Endothelial cell of umbilical vein (primary cell): Measurements from ENCODE around the gene XXYLT1. TPM values are rescaled to one million over a fixed set of nuclear protein-coding genes. Genes with fewer than 3 reads are reported as not detected.
A peak's percentile ranks its signal among the peaks of the same experiment; 100 is the strongest.

Experiments used
- BruUV-seq: library from RNA; stranded (reverse); fragments of 400-500 nt; replicated peaks from 2 replicates; lab custom pipeline; 2021; lab: Mats Ljungman, UMichigan
- CTCF ChIA-PET: fragments of 300-600, 350-600 bp; sonication (Branson Sonifier 250); formaldehyde crosslinking; loops from one replicate; lab custom pipeline; 2021; ENCODE audit warnings: antibody characterized with exemption, inconsistent platforms; lab: Charles Lee
- POLR2A ChIA-PET: fragments of 300-600, 350-600 bp; sonication (Branson Sonifier 250); formaldehyde crosslinking; loops from one replicate; lab custom pipeline; 2021; ENCODE audit warnings: antibody characterized with exemption, inconsistent platforms; lab: Charles Lee
- DNase-seq: peaks from one replicate; pipeline ENCODE4 v3.0.0-alpha.2; 2011; ENCODE audit warnings: low read depth, low spot score
- FAIRE-seq: peaks from 2 replicates; lab custom pipeline; 2011; peaks lifted over from hg19 to GRCh38; lab: Jason Lieb, UNC
- H2AFZ ChIP-seq: 2 replicates; pipeline ENCODE4 v1.6.0; 2012; ENCODE audit warnings: low read depth, low read length, control low read depth, inconsistent platforms
- H3K27ac ChIP-seq: 2 replicates; pipeline ENCODE4 v1.5.1; 2011; ENCODE audit warnings: low read depth, mild to moderate bottlenecking, control low read depth, low read length, moderate library complexity; ENCODE audit not compliant: insufficient read depth
- H3K27me3 ChIP-seq, 2 experiments: 2 replicates each; pipeline versions ENCODE4 v1.6.0 to v1.6.1; 2011; ENCODE audit warnings: low read length in 2 of 2, mixed read lengths in 1 of 2; ENCODE audit not compliant: control insufficient read depth in 2 of 2, insufficient read depth in 2 of 2
- H3K36me3 ChIP-seq, 2 experiments: 2 replicates in 1 of 2; 3 replicates in 1 of 2; pipeline ENCODE4 v1.5.1; 2011; ENCODE audit warnings: low read length in 2 of 2, mild to moderate bottlenecking in 1 of 2, moderate library complexity in 1 of 2; ENCODE audit not compliant: control insufficient read depth in 2 of 2, insufficient read depth in 2 of 2; ENCODE audit errors: extremely low read depth in 1 of 2
- H3K4me1 ChIP-seq: 3 replicates; pipeline ENCODE4 v1.5.1; 2011; ENCODE audit warnings: mild to moderate bottlenecking, low read length; ENCODE audit not compliant: control insufficient read depth, insufficient read depth; ENCODE audit errors: extremely low read depth
- H3K4me2 ChIP-seq: 2 replicates; pipeline ENCODE4 v1.6.1; 2011; ENCODE audit warnings: low read length, control low read depth, mixed read lengths; ENCODE audit not compliant: insufficient read depth
- H3K4me3 ChIP-seq, 3 experiments: fragments of 200-600 bp in 1 of 3; sonication (generic), shearing (Covaris generic) in 1 of 3; replicated peaks in 1 of 3; 2 replicates each; pipeline ENCODE4 v1.5.1; 2011 to 2016; ENCODE audit warnings: control low read depth in 3 of 3, low read length in 3 of 3, mild to moderate bottlenecking in 2 of 3, inconsistent platforms in 1 of 3, low read depth in 1 of 3, moderate library complexity in 1 of 3; ENCODE audit not compliant: insufficient read depth in 1 of 3
- H3K79me2 ChIP-seq: 2 replicates; pipeline ENCODE4 v1.6.0; 2012; ENCODE audit warnings: low read length, inconsistent platforms; ENCODE audit not compliant: control insufficient read depth, insufficient read depth
- H3K9ac ChIP-seq: replicated peaks from 2 replicates; pipeline ENCODE3; 2011; ENCODE audit warnings: low read length, control low read depth; ENCODE audit not compliant: insufficient read depth; ENCODE audit errors: extremely low read depth
- H3K9me1 ChIP-seq: replicated peaks from 3 replicates; pipeline ENCODE4 v1.6.0; 2011; ENCODE audit warnings: mild to moderate bottlenecking, low read length; ENCODE audit not compliant: control insufficient read depth, insufficient read depth; ENCODE audit errors: extremely low read depth
- H3K9me3 ChIP-seq: replicated peaks from 2 replicates; pipeline ENCODE4 v1.5.1; 2012; ENCODE audit warnings: low read length, inconsistent platforms; ENCODE audit not compliant: control insufficient read depth, insufficient read depth
- H4K20me1 ChIP-seq: replicated peaks from 2 replicates; pipeline ENCODE3; 2011; ENCODE audit warnings: mild to moderate bottlenecking, low read length; ENCODE audit not compliant: control insufficient read depth, insufficient read depth; ENCODE audit errors: extremely low read depth
- CTCF ChIP-seq, 2 donors: IDR thresholded peaks; 1 replicate in 1 of 2; 2 replicates in 1 of 2; pipeline ENCODE4 v1.5.1; 2011; ENCODE audit warnings: low read length in 2 of 2, mild to moderate bottlenecking in 2 of 2, moderate library complexity in 2 of 2, control low read depth in 1 of 2, inconsistent platforms in 1 of 2, low read depth in 1 of 2; ENCODE audit not compliant: insufficient read depth in 1 of 2; ENCODE audit errors: extremely low read depth in 1 of 2
- EZH2 ChIP-seq: IDR thresholded peaks from 2 replicates; pipeline ENCODE4 v1.6.1; 2012; ENCODE audit warnings: borderline replicate concordance, low read depth, mild to moderate bottlenecking, moderate library complexity, low read length, inconsistent platforms; ENCODE audit not compliant: severe bottlenecking
- FOS ChIP-seq: IDR thresholded peaks from 2 replicates; pipeline ENCODE4 v1.6.1; 2011; ENCODE audit warnings: mild to moderate bottlenecking, low read length, moderate library complexity, borderline replicate concordance; ENCODE audit not compliant: insufficient read depth
- GATA2 ChIP-seq: IDR thresholded peaks from 2 replicates; pipeline ENCODE4 v1.7.0; 2011; ENCODE audit warnings: low read depth, mild to moderate bottlenecking, moderate library complexity, mixed read lengths, low read length; ENCODE audit not compliant: insufficient read length, insufficient read depth
- JUN ChIP-seq: IDR thresholded peaks from 2 replicates; pipeline ENCODE4 v1.6.1; 2011; ENCODE audit warnings: borderline replicate concordance, low read depth; ENCODE audit not compliant: insufficient read length, insufficient read depth
- MAX ChIP-seq: IDR thresholded peaks from 2 replicates; pipeline ENCODE4 v1.6.1; 2011; ENCODE audit not compliant: insufficient read depth, insufficient read length
- MYC ChIP-seq: IDR thresholded peaks from one replicate; pipeline ENCODE4 v1.6.1; 2011; ENCODE audit warnings: mild to moderate bottlenecking, low read depth, low read length
- POLR2A ChIP-seq: IDR thresholded peaks from 2 replicates; pipeline ENCODE4 v1.6.1; 2012; ENCODE audit warnings: low read depth, mild to moderate bottlenecking, control low read depth, low read length
- POLR2AphosphoS5 ChIP-seq: IDR thresholded peaks from 2 replicates; pipeline ENCODE4 v1.6.1; 2012; ENCODE audit warnings: low read depth, mild to moderate bottlenecking, control low read depth, low read length, moderate library complexity; ENCODE audit not compliant: insufficient read depth
- dilution Hi-C: fragments of 300-500 bp; cut with MboI; formaldehyde crosslinking; loops from one replicate; pipeline ENCODE4 v1.15.0; 2019; ENCODE audit warnings: low sequenced_read_pairs; ENCODE audit not compliant: extremely low pct_ligation_motif_present
- intact Hi-C: fragments of 100-400 bp; cut with micrococcal nuclease; formaldehyde crosslinking; loops from one replicate; pipeline ENCODE4 v1.10.0; 2022
- polyA plus RNA-seq, 4 experiments: library from polyadenylated mRNA; depleted of rRNA in 3 of 4; stranded (reverse) in 3 of 4; unstranded in 1 of 4; fragments of >200 nt; gene quantifications; 2 replicates each; pipeline versions ENCODE4 v1.2.1 to v1.2.3, GENCODE V29; 2011 to 2012; ENCODE audit warnings: missing spikeins in 1 of 4
- total RNA-seq: library from RNA; stranded (reverse); gene quantifications from 2 replicates; pipeline ENCODE4 v1.2.3, GENCODE V29; 2021

Gene XXYLT1
- total and polyA plus RNA-seq, 2 donors (not counting 3 experiments of a cell fraction or from before 2014, with no cell fraction given): 54.4 to 78.1 TPM

GRCh38 chr3:195263193-195263924 is 7.6 kb downstream of the XXYLT1 start:
- Histone ChIP-seq H3K79me2 (peaks cover 64% of the 10 kb centered on the region), H2AFZ (no peak overlapping the region), H3K9me3 (no peaks in the 10 kb centered on the region), H3K9ac (no peak overlapping the region), H3K36me3 (peaks cover 0 to 8% of the 10 kb centered on the region in 2 experiments), H4K20me1 (no peaks in the 10 kb centered on the region), H3K4me2 (no peak overlapping the region), H3K27me3 (no peaks in the 10 kb centered on the region), H3K4me3 (no peak overlapping the region), H3K9me1 (no peaks in the 10 kb centered on the region), H3K4me1 (peaks cover 50% of the 10 kb centered on the region), H3K27ac (peak overlapping the region; percentile 45)
- TF ChIP-seq CTCF (IDR thresholded peaks at IDR 0.05; ENCODE audit: extremely low read depth in 1 of 2, insufficient read depth in 1 of 2, low read depth in 1 of 2, low read length in 2 of 2): no peak
- no peak for TF ChIP-seq POLR2A
- no peak for TF ChIP-seq FOS
- TF ChIP-seq MAX: no peak
- no peak for TF ChIP-seq POLR2AphosphoS5
- no peak for TF ChIP-seq EZH2
- no peak for TF ChIP-seq JUN
- no peak for TF ChIP-seq MYC
- TF ChIP-seq GATA2: no peak
- CTCF ChIA-PET: interaction anchor here (1.5 to 3.9 kb wide), 5 partner anchors 7 to 623 kb away, joined by 3 to 46 read pairs (median 4); partner anchors contain the start of genes LSG1 and XXYLT1
- peak; percentile 39 for DNase-seq
- peak; percentile 67 for FAIRE-seq
- intact Hi-C loops (loop anchor here (5.0 kb wide), 1 partner anchor 381 kb away; no protein-coding TSS in a partner anchor), dilution Hi-C loops (no loop called here)
- POLR2A ChIA-PET: interaction anchor here (1.0 kb wide), 1 partner anchor 569 kb away, joined by 3 read pairs; no protein-coding TSS in a partner anchor
- BruUV-seq: no TSS peak
